Inflammatory macrophage treated with lipopolysaccharide for 1 hour (primary cell): ENCODE measurements around the gene PADI2.
"Not testable (repeated sequence)": the region's sequence is repeated elsewhere in the genome, so short reads cannot be mapped to it uniquely, and the experiment has no call there.

ENCODE experiments used
- DNase-seq, 2 donors: peaks; one replicate each; pipeline ENCODE4 v3.0.0-alpha.2; 2020 to 2022

Gene PADI2

GRCh38 chr1:17080085-17080759 is 39.0 kb downstream of the PADI2 start:
- no peak for DNase-seq

DNA sequence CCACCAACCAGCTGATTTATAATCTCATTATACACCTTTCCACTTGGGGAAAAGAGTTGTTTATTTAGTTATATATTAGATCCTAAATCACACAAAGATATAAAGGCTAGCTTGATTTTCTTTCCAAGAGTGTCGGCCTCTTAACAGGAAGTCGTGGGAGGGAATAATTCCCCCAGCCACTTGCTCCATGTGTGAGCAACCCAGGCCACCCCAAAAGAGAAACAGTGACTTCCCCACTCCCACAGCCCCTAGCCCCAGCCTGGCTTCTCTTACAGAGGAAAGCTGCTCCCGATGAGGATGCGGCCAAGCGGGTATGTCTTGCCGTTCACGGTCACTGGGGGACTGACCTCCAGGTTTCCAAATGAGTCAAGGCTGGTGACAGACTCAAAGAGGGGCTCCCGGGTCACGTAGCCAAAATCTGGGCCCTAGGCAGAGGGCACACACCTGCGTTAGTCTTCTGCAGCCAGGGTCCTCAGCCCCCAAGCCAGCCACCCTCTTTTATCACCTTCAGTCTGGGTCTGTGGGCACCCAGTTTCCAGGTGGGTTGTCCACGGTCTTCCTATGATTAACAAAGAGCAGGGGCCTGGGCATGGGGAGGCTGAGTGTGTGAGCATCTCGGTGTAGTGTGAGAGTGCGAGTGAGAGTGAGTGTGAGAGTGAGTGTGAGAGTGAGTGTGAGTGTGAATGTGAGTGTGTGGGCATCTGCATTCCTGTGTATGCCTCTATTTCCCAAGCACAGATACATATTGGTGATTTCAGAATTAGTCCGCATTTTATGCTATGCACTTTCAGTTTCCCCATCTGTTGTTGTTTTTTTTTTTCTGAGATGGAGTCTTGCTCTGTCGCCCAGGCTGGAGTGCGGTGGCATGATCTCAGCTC is 40.0 kb downstream of the PADI2 start:
- peak; percentile 77 to 87 for DNase-seq

DNA sequence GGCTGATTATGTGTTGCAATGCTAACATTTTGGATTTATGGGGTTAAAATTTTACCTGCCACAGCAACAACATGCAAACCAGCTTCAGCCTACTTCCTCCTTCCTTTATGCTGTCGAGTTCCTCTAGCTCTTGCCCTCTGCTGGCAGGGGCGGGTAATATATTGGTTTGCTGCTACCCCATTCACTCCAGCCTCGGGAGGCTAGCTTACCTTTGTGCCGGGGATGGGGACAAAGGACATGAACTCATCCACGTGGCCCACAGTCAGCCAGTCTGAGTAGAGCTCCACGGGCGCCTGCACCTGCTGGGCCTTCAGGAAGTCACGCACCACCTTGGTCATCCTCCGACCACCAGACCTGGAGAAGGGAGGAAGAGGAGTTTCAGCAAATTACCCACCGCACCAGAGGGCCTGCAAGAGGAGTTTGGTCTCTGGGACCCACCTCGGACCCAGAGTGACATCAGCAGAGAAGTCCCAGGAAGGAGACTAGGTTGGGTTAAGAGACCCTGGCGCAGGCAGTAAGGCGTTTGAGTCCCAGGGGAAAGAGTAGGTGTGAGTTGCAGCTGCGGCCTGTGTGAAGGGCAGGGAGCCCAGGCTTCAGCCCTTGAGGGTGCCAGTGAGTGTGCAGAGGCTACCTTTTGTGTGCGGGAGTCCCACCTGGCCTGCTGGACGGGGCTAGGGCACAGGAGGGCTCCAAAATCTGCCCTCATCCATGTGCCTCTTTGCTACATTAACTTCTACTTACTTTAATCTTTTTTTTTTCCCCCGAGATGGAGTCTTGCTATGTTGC is 43.6 kb downstream of the PADI2 start:
- peak; percentile 41 to 69 for DNase-seq

DNA sequence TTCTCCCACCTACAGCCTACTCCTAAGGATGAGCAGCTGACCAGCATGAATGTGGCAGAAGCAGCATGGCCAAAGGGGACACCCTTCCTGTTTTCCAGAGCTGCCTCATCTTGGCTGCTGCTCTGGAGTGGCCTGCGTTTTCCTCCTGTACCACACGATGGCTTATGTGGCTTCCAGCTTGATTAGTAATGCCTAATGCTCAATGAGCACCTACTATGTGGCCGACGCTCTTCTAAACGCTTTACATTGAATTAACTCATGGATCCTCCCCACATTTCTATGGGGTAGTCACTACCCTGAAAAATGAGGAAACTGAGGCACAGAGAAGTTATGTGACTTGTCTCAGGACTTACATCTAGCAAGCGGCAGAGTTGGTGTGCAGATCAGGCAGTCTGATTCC is 47.5 kb downstream of the PADI2 start:
- no peak for DNase-seq

- DNase-seq: no peak
These were observed 49.1 kb downstream of the PADI2 start for GRCh38 chr1:17070163-17070525.

GRCh38 chr1:17069452-17070162 is 49.6 kb downstream of the PADI2 start:
- no peak for DNase-seq

DNA sequence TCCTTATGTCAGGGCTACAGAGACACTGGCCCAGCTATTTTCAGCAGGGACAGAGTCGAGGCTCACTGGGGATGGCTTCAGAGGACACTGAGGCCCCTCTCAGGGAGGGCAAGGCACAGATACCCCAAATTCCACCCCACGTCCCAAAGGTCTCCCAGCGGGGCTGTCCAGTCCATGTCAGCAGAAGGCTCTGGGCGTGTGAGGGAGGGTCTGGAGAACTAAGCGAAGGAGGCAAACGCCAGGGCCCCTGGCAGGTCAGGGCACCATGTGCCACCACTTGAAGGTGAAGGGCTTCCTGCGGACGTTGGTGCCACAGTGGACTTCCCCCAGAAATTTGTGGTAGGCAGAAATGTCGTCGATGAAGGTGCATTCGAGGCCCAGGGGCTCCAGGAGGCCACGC is 50.5 kb downstream of the PADI2 start:
- no peak for DNase-seq

GRCh38 chr1:17067465-17068240 is 51.6 kb downstream of the PADI2 start:
- DNase-seq: no peak

GRCh38 chr1:17067069-17067426 is 52.2 kb downstream of the PADI2 start:
- no peak for DNase-seq

GRCh38 chr1:17066361-17067068 is 52.7 kb downstream of the PADI2 start:
- peak; percentile 64 to 90 for DNase-seq

GRCh38 chr1:17065666-17066065 is 53.6 kb downstream of the PADI2 start:
- peak; percentile 49 to 72 for DNase-seq

DNA sequence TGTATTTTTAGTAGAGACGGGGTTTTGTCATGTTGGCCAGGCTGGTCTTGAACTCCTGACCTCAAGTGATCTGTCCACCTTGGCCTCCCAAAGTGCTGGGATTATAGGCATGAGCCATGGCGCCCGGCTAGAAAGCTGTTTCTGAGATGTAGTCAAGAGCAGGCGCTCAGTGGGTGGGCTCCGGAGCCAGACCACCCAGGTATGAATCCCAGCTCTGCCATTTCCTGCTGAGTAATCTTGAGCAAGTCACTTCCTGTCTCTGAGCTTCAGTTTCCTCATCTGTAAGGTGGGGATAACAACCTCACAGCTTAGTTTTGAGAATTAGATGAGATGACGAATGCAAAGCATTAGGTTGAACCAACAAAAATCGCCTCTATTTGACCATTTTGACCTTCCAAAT is 56.5 kb downstream of the PADI2 start:
- DNase-seq: not testable (repeated sequence)

- DNase-seq: no peak
These were observed 57.4 kb downstream of the PADI2 start for GRCh38 chr1:17061892-17062291.

DNA sequence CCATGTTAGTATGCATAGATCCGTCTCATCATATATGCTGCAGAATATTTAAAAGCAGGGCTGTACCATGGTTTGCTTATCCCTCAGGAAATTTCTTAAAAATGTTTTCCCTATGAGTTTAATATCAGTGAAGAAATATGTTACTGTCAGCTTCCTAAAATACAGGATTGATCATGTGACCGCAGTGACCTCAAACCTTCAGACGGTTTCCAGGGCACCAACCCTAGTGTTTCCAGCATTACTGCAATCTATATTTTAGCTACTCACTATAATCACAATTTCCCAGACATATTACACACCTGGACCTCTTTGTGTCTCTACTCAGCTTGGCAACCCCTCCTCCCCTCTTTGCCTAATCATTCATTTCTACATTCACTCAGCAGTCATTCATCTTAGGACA is 57.8 kb downstream of the PADI2 start:
- DNase-seq: peak; percentile 59 to 72

- peak; percentile 61 to 66 for DNase-seq
These were observed 58.9 kb downstream of the PADI2 start for GRCh38 chr1:17060306-17060749.

DNA sequence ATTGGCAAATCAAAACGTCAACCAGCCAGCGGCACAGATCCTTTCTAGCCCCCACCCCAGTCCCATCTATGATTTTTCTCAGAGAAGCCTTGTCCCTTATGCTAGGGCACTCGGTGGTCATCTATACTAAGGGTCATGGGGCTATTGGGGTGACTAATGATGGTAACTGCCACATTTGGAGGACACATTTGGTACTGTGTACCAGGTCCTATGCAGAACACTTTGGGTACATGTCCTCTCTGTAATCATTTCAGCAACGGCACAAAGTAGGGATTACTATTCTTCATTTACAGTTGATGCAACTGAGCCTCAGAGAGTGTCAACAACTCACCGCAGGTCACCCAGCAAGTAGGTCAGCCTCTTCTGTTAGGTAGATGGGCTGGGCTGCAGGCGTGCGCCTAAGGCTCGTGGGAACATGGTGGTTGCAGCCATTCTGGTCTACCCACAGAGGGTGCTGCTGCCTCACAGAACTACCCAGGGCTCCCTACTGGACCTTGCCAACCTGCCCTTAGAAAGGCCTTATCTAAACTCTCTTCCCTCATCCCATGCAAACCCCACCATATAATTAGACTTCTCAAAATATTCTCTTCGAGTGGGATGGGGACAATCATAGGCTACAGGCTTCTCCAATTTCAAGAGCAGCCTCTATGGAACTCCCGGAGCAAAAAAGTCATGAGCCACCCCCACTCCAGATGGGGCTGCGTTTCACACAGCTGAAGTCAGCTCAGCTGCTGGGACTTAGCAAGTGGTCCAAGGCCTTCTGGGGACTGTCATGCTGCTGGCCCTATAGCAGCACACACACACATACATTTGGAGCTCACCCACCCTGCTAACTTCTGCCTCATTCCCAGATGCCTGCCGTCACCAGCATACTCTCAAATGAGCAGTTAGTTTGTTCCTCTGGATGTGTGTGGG is 59.6 kb downstream of the PADI2 start:
- peak; percentile 64 to 82 for DNase-seq

DNA sequence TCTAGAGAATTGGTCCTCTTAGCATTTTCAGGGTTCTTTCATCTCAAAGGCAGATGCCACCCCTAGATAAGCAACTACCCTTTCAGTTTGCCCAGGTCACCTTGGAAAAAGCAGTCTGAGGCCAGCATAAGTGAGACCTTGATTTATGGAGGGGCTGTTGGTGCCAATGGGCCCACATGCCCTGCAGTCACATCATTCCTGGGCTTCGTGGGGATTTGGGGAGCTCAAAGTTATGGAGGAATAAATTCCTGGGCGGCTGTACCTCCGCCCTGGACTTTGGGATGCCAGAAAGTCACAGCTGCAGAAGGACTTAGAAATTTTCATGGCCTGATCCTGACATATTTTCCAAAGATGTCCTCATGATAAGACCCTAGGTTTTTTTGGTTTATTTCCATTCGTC is 62.7 kb downstream of the PADI2 start:
- no peak for DNase-seq

GRCh38 chr1:17055801-17056200 is 63.5 kb downstream of the PADI2 start:
- DNase-seq: no peak

- DNase-seq: peak; percentile 98 to 99
These were observed 65.4 kb downstream of the PADI2 start, which contains the start of gene SDHB for GRCh38 chr1:17053685-17054410. Gene SDHB (minus strand): TSS chr1:17054032. CDS start chr1:17054019, 13 bp downstream.
